IMR-90 (cell line): ENCODE results near the gene GPRIN3. TPM values are rescaled to one million over a fixed set of nuclear protein-coding genes. Genes with fewer than 3 reads are reported as not detected.

Experiments used
- ATAC-seq: fragments of 200-7000 bp; cut with Tn5 transposase; 2 replicates; pipeline ENCODE4 v1.9.1; 2020; ENCODE audit warnings: low read depth, mild to moderate bottlenecking, moderate library complexity
- BruUV-seq: library from RNA; stranded (reverse); fragments of 400-500 nt; replicated peaks from 2 replicates; lab custom pipeline; 2021; lab: Mats Ljungman, UMichigan
- CTCF ChIA-PET: fragments of 300-600 bp; formaldehyde crosslinking; extraction: SDS; loops from one replicate; lab custom pipeline; 2021; ENCODE audit warnings: antibody characterized with exemption; lab: Yijun Ruan, JAX
- POLR2A ChIA-PET: fragments of 300-600 bp; sonication (Branson Sonifier 250); formaldehyde crosslinking; loops from one replicate; lab custom pipeline; 2022; ENCODE audit warnings: antibody characterized with exemption; ENCODE audit not compliant: unreplicated experiment; lab: Charles Lee
- DNase-seq: peaks from one replicate; pipeline ENCODE4 v3.0.0; 2013
- H2AFZ ChIP-seq: replicated peaks from 2 replicates; pipeline ENCODE3; 2013; ENCODE audit warnings: low read length, mild to moderate bottlenecking; ENCODE audit not compliant: poor library complexity
- H2AK5ac ChIP-seq: 2 replicates; pipeline ENCODE4 v1.6.1; 2013; ENCODE audit warnings: low read depth, low read length, inconsistent platforms
- H2AK9ac ChIP-seq: replicated peaks from 2 replicates; pipeline ENCODE3; 2013; ENCODE audit warnings: mild to moderate bottlenecking, low read depth, low read length, moderate library complexity; ENCODE audit not compliant: poor library complexity
- H2BK120ac ChIP-seq: 2 replicates; pipeline ENCODE4 v1.6.1; 2013; ENCODE audit warnings: low read depth, low read length, inconsistent platforms
- H2BK15ac ChIP-seq: 3 replicates; pipeline ENCODE4 v1.6.1; 2013; ENCODE audit warnings: low read depth, low read length, inconsistent platforms
- H2BK20ac ChIP-seq: 2 replicates; pipeline ENCODE4 v1.6.1; 2013; ENCODE audit warnings: low read depth, mild to moderate bottlenecking, inconsistent platforms, low read length, moderate library complexity
- H2BK5ac ChIP-seq: 2 replicates; pipeline ENCODE4 v1.6.1; 2013; ENCODE audit warnings: mild to moderate bottlenecking, low read depth, low read length, inconsistent platforms; ENCODE audit not compliant: poor library complexity, severe bottlenecking
- H3K14ac ChIP-seq: replicated peaks from 2 replicates; pipeline ENCODE4 v1.6.1; 2013; ENCODE audit warnings: low read depth, low read length, inconsistent platforms
- H3K18ac ChIP-seq: 2 replicates; pipeline ENCODE4 v1.6.1; 2013; ENCODE audit warnings: low read depth, low read length, control low read depth
- H3K23ac ChIP-seq: 2 replicates; pipeline ENCODE4 v1.6.1; 2013; ENCODE audit warnings: low read depth, low read length, inconsistent platforms
- H3K27ac ChIP-seq: 2 replicates; pipeline ENCODE4 v1.5.1; 2013; ENCODE audit warnings: mild to moderate bottlenecking, control low read depth, low read length; ENCODE audit not compliant: insufficient read depth
- H3K27me3 ChIP-seq: 2 replicates; pipeline ENCODE4 v1.6.1; 2013; ENCODE audit warnings: low read length; ENCODE audit not compliant: control insufficient read depth, insufficient read depth
- H3K36me3 ChIP-seq: 2 replicates; pipeline ENCODE4 v1.6.1; 2013; ENCODE audit warnings: low read length, mixed read lengths; ENCODE audit not compliant: control insufficient read depth, insufficient read depth
- H3K4ac ChIP-seq: 2 replicates; pipeline ENCODE4 v1.6.1; 2013; ENCODE audit warnings: low read depth, low read length, inconsistent platforms
- H3K4me1 ChIP-seq: 2 replicates; pipeline ENCODE4 v1.6.1; 2013; ENCODE audit warnings: low read length, mixed read lengths; ENCODE audit not compliant: control insufficient read depth, insufficient read depth
- H3K4me2 ChIP-seq: 2 replicates; pipeline ENCODE4 v1.6.1; 2013; ENCODE audit warnings: low read depth, mild to moderate bottlenecking, control low read depth, low read length, moderate library complexity
- H3K4me3 ChIP-seq: 2 replicates; pipeline ENCODE4 v1.5.1; 2013; ENCODE audit warnings: low read depth, mild to moderate bottlenecking, control low read depth, low read length, moderate library complexity; ENCODE audit not compliant: insufficient read depth
- H3K56ac ChIP-seq: 2 replicates; pipeline ENCODE4 v1.6.1; 2013; ENCODE audit warnings: low read length, inconsistent platforms; ENCODE audit not compliant: insufficient read depth; ENCODE audit errors: extremely low read depth
- H3K79me1 ChIP-seq, 2 experiments: 2 replicates each; pipeline ENCODE4 v1.6.1; 2013; ENCODE audit warnings: low read length in 2 of 2, inconsistent platforms in 1 of 2, low read depth in 1 of 2
- H3K9ac ChIP-seq: 2 replicates; pipeline ENCODE4 v1.6.1; 2013; ENCODE audit warnings: low read depth, low read length, control low read depth
- H3K9me1 ChIP-seq: 2 replicates; pipeline ENCODE4 v1.6.1; 2013; ENCODE audit warnings: low read length, inconsistent platforms; ENCODE audit not compliant: insufficient read depth
- H3K9me3 ChIP-seq: 2 replicates; pipeline ENCODE4 v1.6.1; 2013; ENCODE audit warnings: low read length; ENCODE audit not compliant: control insufficient read depth, insufficient read depth
- H4K20me1 ChIP-seq: 2 replicates; pipeline ENCODE4 v1.6.1; 2013; ENCODE audit warnings: low read length, inconsistent platforms; ENCODE audit not compliant: insufficient read depth
- H4K5ac ChIP-seq: 2 replicates; pipeline ENCODE4 v1.6.1; 2013; ENCODE audit warnings: mild to moderate bottlenecking, low read depth, low read length, control low read depth
- H4K8ac ChIP-seq, 2 experiments: 2 replicates each; pipeline ENCODE4 v1.6.1; 2013; ENCODE audit warnings: low read depth in 2 of 2, low read length in 2 of 2, control low read depth in 1 of 2, inconsistent platforms in 1 of 2
- H4K91ac ChIP-seq: 2 replicates; pipeline ENCODE4 v1.6.1; 2013; ENCODE audit warnings: low read depth, low read length, inconsistent platforms; ENCODE audit not compliant: insufficient read depth
- BHLHE40 ChIP-seq: fragments of 150-350 bp; IDR thresholded peaks from 2 replicates; pipeline ENCODE4 v1.6.1; 2016; ENCODE audit warnings: mild to moderate bottlenecking, low read depth, low read length
- CEBPB ChIP-seq: IDR thresholded peaks from 2 replicates; pipeline ENCODE4 v1.6.1; 2012; ENCODE audit warnings: low read depth, low read length, improper control_type of control experiment
- FOS ChIP-seq: fragments of 150-350 bp; IDR thresholded peaks from 2 replicates; pipeline ENCODE4 v1.6.1; 2016; ENCODE audit warnings: low read depth, low read length
- MAZ ChIP-seq: IDR thresholded peaks from 2 replicates; pipeline ENCODE4 v1.6.1; 2012; ENCODE audit warnings: low read depth, mild to moderate bottlenecking, low read length, improper control_type of control experiment, moderate library complexity, borderline replicate concordance
- MXI1 ChIP-seq: IDR thresholded peaks from 2 replicates; pipeline ENCODE4 v1.6.1; 2012; ENCODE audit warnings: low read depth, mild to moderate bottlenecking, low read length, moderate library complexity, borderline replicate concordance
- NFE2L2 ChIP-seq: fragments of 150-350 bp; IDR thresholded peaks from 2 replicates; pipeline ENCODE4 v1.6.1; 2016; ENCODE audit warnings: low read depth, mild to moderate bottlenecking, low read length
- POLR2A ChIP-seq: IDR thresholded peaks from 2 replicates; pipeline ENCODE4 v1.6.1; 2012; ENCODE audit warnings: mild to moderate bottlenecking, low read depth, low read length
- RAD21 ChIP-seq: IDR thresholded peaks from 2 replicates; pipeline ENCODE4 v1.6.1; 2012; ENCODE audit warnings: low read length, improper control_type of control experiment
- RFX5 ChIP-seq: IDR thresholded peaks from 2 replicates; pipeline ENCODE4 v1.8.0; 2012; ENCODE audit warnings: low read depth, mild to moderate bottlenecking, low read length, moderate library complexity
- WGBS, 2 experiments: methylation state at CpG; one replicate each; pipeline versions ENCODE4 v1.1.5 to v1.1.7; 2013; ENCODE audit warnings: missing lambda C conversion rate in 2 of 2; ENCODE audit not compliant: insufficient read length in 1 of 2; ENCODE audit errors: extremely low coverage in 2 of 2; 5-methylcytosine and 5-hydroxymethylcytosine counted together
- dilution Hi-C: fragments of 300-500 bp; cut with HindIII; formaldehyde crosslinking; loops from one replicate; pipeline ENCODE4 v1.14.3; 2018; ENCODE audit warnings: low sequenced_read_pairs; ENCODE audit not compliant: unreplicated experiment
- in situ Hi-C: fragments of 300-500 bp; cut with MboI; formaldehyde crosslinking; loops from 3 replicates; pipeline ENCODE4 v1.14.3; 2019; ENCODE audit warnings: low sequenced_read_pairs, inconsistent platforms, mixed read lengths
- intact Hi-C: fragments of 100-400 bp; cut with micrococcal nuclease; formaldehyde crosslinking; loops from 2 replicates; pipeline ENCODE4 v1.10.0; 2022
- polyA plus RNA-seq, 3 experiments: library from polyadenylated mRNA; depleted of rRNA; stranded (reverse); fragments of >200 nt; gene quantifications; 2 replicates each; pipeline ENCODE4 v1.2.3, GENCODE V29; 2012; ENCODE audit warnings: low replicate concordance in 1 of 3
- total RNA-seq: library from RNA; depleted of rRNA; stranded (reverse); fragments of >200 nt; gene quantifications from 2 replicates; pipeline ENCODE4 v1.2.3, GENCODE V29; 2012
- TF ChIP-seq, protein P1 (sequence below): fragments of 150-350 bp; IDR thresholded peaks from 2 replicates; pipeline ENCODE4 v1.6.1; 2017; ENCODE audit warnings: mild to moderate bottlenecking, antibody characterized with exemption, low read length, low read depth
- TF ChIP-seq, protein P2 (sequence below): conservative IDR thresholded peaks from 2 replicates; pipeline ENCODE4 v1.5.1; 2012; ENCODE audit warnings: mild to moderate bottlenecking, low read depth, low read length, improper control_type of control experiment
- TF ChIP-seq, protein P3 (sequence below): fragments of 150-350 bp; IDR thresholded peaks from 2 replicates; pipeline ENCODE4 v1.6.1; 2016; ENCODE audit warnings: low read depth, mild to moderate bottlenecking, low read length, moderate library complexity, borderline replicate concordance

The GPRIN3 gene
- total and polyA plus RNA-seq, 2 of the 4 experiments (the other 2 are of a cell fraction), result under 0.01 TPM; not detected in 1

DNA sequence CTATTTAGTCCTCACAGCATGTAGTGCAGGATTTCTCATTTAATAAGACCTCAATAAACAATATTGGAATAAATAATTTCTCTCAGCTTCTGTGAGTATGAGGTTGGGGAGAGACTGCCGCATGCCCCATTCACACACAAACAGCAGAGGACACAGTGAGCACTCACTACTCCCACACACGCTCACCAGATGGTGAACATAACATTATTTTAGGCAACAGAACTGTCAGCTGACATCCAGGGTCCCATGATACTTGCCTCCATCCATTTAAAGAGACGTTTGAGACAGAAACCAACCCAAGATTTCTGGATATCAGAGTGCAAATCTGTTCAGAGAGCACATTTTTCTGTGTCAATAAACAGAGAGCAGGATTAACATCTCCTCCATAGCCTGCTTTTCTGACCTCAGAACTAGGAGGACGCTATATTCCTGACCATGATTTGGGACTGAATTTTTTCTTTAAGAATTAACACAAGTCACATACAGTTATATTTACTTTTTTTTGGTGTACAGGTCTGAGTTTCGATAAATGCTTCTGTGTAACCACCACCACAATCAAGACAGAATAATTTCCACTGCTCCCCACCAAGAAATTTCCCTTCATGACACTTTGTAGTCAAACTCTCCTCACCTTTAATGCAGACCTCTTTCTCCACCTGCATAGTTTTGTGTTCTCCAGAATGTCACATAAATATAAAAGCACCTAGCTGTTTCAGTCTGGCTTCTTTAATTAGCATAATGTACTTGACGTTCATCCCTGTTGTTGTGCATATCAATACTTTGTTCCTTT is 16.7 kb downstream of the GPRIN3 start:
- Histone ChIP-seq H3K9me1 (no peaks in the 10 kb centered on the region), H3K4ac (no peak overlapping the region), H3K4me3 (no peak overlapping the region), H3K9ac (no peak overlapping the region), H4K8ac (no peak overlapping the region), H2BK5ac (no peak overlapping the region), H3K4me1 (no peaks in the 10 kb centered on the region), H2AK9ac (no peak overlapping the region), H3K79me1 (no peaks in the 10 kb centered on the region), H3K56ac (no peak overlapping the region), H3K14ac (no peak overlapping the region), H3K18ac (no peak overlapping the region), H3K9me3 (no peaks in the 10 kb centered on the region), H2BK20ac (no peak overlapping the region), H4K20me1 (no peaks in the 10 kb centered on the region), H2BK15ac (no peak overlapping the region), H4K91ac (no peak overlapping the region), H2BK120ac (no peak overlapping the region), H3K23ac (no peak overlapping the region), H3K4me2 (no peak overlapping the region), H2AFZ (no peak overlapping the region), H3K36me3 (no peaks in the 10 kb centered on the region), H3K27ac (no peak overlapping the region), H4K5ac (no peak overlapping the region), H2AK5ac (no peak overlapping the region), H3K27me3 (peaks cover 2% of the 10 kb centered on the region)
- in situ Hi-C loops (no loop called here), intact Hi-C loops (no loop called here), dilution Hi-C loops (no loop called here)
- POLR2A ChIA-PET, result no interaction called here
- no peak for TF ChIP-seq CEBPB
- TF ChIP-seq, protein P1, sequence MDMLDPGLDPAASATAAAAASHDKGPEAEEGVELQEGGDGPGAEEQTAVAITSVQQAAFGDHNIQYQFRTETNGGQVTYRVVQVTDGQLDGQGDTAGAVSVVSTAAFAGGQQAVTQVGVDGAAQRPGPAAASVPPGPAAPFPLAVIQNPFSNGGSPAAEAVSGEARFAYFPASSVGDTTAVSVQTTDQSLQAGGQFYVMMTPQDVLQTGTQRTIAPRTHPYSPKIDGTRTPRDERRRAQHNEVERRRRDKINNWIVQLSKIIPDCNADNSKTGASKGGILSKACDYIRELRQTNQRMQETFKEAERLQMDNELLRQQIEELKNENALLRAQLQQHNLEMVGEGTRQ, result no peak
- TF ChIP-seq RFX5, result no peak
- no peak for TF ChIP-seq MXI1
- no peak for TF ChIP-seq MAZ
- TF ChIP-seq RAD21, result no peak
- TF ChIP-seq NFE2L2, result no peak
- no peak for TF ChIP-seq BHLHE40
- TF ChIP-seq, protein P2, sequence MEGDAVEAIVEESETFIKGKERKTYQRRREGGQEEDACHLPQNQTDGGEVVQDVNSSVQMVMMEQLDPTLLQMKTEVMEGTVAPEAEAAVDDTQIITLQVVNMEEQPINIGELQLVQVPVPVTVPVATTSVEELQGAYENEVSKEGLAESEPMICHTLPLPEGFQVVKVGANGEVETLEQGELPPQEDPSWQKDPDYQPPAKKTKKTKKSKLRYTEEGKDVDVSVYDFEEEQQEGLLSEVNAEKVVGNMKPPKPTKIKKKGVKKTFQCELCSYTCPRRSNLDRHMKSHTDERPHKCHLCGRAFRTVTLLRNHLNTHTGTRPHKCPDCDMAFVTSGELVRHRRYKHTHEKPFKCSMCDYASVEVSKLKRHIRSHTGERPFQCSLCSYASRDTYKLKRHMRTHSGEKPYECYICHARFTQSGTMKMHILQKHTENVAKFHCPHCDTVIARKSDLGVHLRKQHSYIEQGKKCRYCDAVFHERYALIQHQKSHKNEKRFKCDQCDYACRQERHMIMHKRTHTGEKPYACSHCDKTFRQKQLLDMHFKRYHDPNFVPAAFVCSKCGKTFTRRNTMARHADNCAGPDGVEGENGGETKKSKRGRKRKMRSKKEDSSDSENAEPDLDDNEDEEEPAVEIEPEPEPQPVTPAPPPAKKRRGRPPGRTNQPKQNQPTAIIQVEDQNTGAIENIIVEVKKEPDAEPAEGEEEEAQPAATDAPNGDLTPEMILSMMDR, result no peak
- TF ChIP-seq FOS, result no peak
- no peak for TF ChIP-seq POLR2A
- TF ChIP-seq, protein P3, sequence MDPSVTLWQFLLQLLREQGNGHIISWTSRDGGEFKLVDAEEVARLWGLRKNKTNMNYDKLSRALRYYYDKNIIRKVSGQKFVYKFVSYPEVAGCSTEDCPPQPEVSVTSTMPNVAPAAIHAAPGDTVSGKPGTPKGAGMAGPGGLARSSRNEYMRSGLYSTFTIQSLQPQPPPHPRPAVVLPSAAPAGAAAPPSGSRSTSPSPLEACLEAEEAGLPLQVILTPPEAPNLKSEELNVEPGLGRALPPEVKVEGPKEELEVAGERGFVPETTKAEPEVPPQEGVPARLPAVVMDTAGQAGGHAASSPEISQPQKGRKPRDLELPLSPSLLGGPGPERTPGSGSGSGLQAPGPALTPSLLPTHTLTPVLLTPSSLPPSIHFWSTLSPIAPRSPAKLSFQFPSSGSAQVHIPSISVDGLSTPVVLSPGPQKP, result no peak
- CTCF ChIA-PET, result interaction anchor here (1.0 kb wide), 1 partner anchor 195 kb away, joined by 3 read pairs; no protein-coding TSS in a partner anchor
- no CpG with 5 or more reads among the region's 6 CpGs for WGBS, 2 experiments
- ATAC-seq (no peak), DNase-seq (no peak)
- BruUV-seq, result no TSS peak
